RWPE1 (cell line): ENCODE data around the gene CDH13.
A peak's percentile ranks its signal among the peaks of the same experiment; 100 is the strongest.

Experiments used
- CTCF ChIA-PET: fragments of 350-600 bp; sonication (Branson Sonifier 250); formaldehyde crosslinking; extraction: SDS; loops from one replicate; lab custom pipeline; 2021; lab: Yijun Ruan, JAX
- POLR2A ChIA-PET: fragments of 400-600 bp; formaldehyde crosslinking; extraction: SDS; loops from one replicate; lab custom pipeline; 2020; ENCODE audit warnings: antibody characterized with exemption; ENCODE audit not compliant: low non-redundant PET; lab: Yijun Ruan, JAX
- DNase-seq: peaks from one replicate; pipeline ENCODE4 v3.0.0; 2012; ENCODE audit warnings: low spot score
- H3K27ac ChIP-seq: fragments of 450-650 bp; 2 replicates; pipeline ENCODE4 v1.5.1; 2017
- CTCF ChIP-seq: fragments of 450-650 bp; conservative IDR thresholded peaks from 2 replicates; pipeline ENCODE4 v1.5.1; 2017; ENCODE audit warnings: low read depth, mild to moderate bottlenecking

The CDH13 gene

GRCh38 chr16:83835586-83836566 lies 1209.1 kb downstream of the CDH13 start:
- no peak for TF ChIP-seq CTCF
- CTCF ChIA-PET, result interaction anchor here (0.6 kb wide), 1 partner anchor 1155 kb away, joined by 3 read pairs; no protein-coding TSS in a partner anchor
- DNase-seq, result peak; percentile 36
- POLR2A ChIA-PET, result no interaction called here
- no peak overlapping the region for H3K27ac ChIP-seq

DNA sequence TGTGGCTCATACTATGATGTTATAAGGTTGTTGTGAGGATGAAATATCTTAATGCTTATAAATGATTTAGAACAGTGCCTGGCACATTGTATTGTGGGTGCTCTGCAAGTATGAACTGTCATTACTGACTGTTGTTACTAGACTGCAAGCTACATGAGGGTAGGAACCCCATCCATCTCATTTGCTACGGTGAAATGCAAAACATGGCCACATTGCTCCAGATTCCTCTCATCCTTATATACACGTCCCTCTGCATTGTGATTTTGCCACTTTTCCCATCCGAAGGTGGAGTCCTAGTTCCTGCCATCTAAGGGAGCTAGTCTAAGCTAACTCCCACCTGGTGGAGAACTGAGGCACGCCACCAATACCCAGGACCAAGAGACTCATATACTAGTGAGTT lies 1210.8 kb downstream of the CDH13 start:
- TF ChIP-seq CTCF, result no peak
- DNase-seq, result no peak
- ChIA-PET CTCF (no interaction called here), POLR2A (no interaction called here)
- H3K27ac ChIP-seq, result no peak overlapping the region

GRCh38 chr16:83838151-83838550 lies 1211.4 kb downstream of the CDH13 start:
- TF ChIP-seq CTCF, result no peak
- H3K27ac ChIP-seq, result no peak overlapping the region
- ChIA-PET CTCF (no interaction called here), POLR2A (no interaction called here)
- no peak for DNase-seq

DNA sequence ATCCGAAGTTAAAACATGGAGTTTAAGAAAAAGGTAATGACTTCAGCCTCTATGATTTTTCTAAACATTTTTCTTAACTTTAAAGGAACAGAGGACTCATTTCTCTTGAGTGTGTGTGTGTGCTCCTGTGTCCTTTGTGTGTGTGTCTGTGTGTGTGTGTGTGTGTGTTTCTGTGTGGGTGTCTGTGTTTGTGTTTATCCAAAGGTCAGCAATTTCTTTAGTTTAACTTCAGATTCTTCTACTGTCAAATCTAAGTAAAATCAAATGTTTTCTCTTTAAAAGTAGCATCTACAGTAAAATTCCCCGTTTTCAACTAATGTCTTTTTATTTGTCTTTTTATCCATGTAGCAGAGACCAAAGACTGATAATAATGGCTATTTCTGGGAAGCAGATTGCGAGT lies 1212.8 kb downstream of the CDH13 start:
- no peak for TF ChIP-seq CTCF
- ChIA-PET POLR2A (no interaction called here), CTCF (no interaction called here)
- no peak overlapping the region for H3K27ac ChIP-seq
- no peak for DNase-seq

DNA sequence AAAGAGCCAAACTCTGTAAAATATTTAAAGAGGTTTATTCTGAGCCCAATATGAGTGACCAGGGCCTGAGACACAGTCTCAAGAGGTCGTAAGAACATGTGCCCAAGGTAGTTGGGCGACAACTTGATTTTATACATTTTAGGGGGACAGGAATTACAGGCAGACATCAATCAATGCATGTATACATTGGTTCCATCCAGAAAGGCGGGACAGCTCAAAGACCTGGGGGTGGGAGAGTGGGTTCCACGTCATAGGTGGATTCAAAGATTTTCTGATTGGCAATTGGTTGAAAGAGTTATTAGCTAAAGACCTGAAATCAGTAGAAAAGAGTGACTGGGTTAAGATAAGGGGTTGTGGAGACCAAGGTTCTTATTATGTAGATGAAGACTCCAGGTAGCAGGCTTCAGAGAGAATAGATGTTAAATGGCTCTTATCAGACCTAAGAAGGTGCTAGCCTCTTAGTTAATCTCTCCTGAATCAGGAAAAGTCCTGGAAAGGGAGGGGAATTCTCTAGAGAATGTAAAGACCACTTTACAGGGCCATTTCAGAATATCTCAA lies 1213.4 kb downstream of the CDH13 start:
- ChIA-PET CTCF (no interaction called here), POLR2A (no interaction called here)
- TF ChIP-seq CTCF, result no peak
- no peak overlapping the region for H3K27ac ChIP-seq
- DNase-seq, result no peak

- TF ChIP-seq CTCF, result no peak
- POLR2A ChIA-PET, result no interaction called here
- CTCF ChIA-PET, result no interaction called here
- no peak for DNase-seq
- H3K27ac ChIP-seq, result no peak overlapping the region
Observed at GRCh38 chr16:83842291-83842690, 1215.5 kb downstream of the CDH13 start.
